GM12872 (cell line): ENCODE measurements around the gene TMEM235.

Experiments
- CTCF ChIP-seq: IDR thresholded peaks from 3 replicates; pipeline ENCODE4 v1.5.1; 2011; ENCODE audit warnings: low read depth, mild to moderate bottlenecking, low read length, moderate library complexity; ENCODE audit not compliant: insufficient read depth

The TMEM235 gene

GRCh38 chr17:78253946-78254672 lies 22.7 kb downstream of the TMEM235 start:
- TF ChIP-seq CTCF, result no peak

- no peak for TF ChIP-seq CTCF
Measured at GRCh38 chr17:78255029-78255656, 23.7 kb downstream of the TMEM235 start.

- no peak for TF ChIP-seq CTCF
Measured at GRCh38 chr17:78255953-78256706, 24.7 kb downstream of the TMEM235 start.

GRCh38 chr17:78256707-78257591 lies 25.5 kb downstream of the TMEM235 start:
- no peak for TF ChIP-seq CTCF

- no peak for TF ChIP-seq CTCF
Measured at GRCh38 chr17:78257810-78258322, 26.4 kb downstream of the TMEM235 start.

GRCh38 chr17:78258323-78259191 lies 27.1 kb downstream of the TMEM235 start:
- TF ChIP-seq CTCF, result no peak
